ENCODE results near the gene SLX1A.
"Not testable (repeated sequence)": the region's sequence is repeated elsewhere in the genome, so short reads cannot be mapped to it uniquely, and the experiment has no call there.

The SLX1A gene

DNA sequence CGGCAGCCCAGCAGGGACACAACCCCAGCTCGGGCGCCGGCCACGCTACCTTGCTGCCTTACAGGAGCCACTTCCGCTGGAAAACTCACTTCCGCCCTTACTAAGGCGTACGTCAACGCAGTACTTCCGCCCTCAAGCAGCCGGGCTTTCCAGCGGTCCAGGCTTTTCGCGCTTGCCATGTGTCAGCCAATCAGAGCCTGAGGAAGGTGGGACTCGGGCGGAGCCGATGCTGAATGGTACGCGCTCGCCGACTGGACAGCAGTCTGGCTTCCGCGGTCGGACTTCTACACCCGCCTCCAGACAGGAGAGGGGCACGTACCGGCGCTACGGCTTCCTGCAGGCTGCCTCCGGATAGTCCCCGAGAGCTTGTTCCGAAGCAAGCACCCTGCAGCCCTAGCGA is at the start of gene SLX1A, which contains the start of gene BOLA2B:
TSS of gene SLX1A (plus strand) at position 261 of the 400 bp plus-strand sequence. CDS start 210 bp downstream, outside the sequence.
TSS of gene BOLA2B (minus strand) at position 52 of the 400 bp plus-strand sequence. CDS start 71 bp downstream, outside the sequence.
- DNase-seq (ENCODE audit: low read depth in 2 of 3, low spot score in 2 of 3): not testable (repeated sequence)

DNA sequence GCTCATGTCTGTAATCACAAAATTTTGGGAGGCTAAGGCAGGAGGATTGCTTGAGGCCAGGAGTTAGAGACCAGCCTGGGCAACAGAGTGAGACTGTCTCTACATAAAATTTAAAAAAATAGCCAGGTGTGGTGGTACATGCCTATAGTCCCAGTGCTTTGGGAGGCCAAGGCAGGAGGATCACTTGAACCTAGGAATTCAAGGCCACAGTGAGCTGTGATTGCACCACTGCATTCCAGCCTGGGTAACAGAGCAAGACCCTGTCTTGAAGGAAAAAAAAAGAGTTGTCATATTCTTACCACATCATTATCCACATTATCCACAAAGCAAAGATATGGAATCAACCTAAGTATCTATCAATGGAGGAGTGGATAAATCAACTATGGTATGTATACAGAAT is 49.7 kb upstream of the SLX1A start:
- no peak for DNase-seq (ENCODE audit: low read depth in 2 of 3, low spot score in 2 of 3)

DNA sequence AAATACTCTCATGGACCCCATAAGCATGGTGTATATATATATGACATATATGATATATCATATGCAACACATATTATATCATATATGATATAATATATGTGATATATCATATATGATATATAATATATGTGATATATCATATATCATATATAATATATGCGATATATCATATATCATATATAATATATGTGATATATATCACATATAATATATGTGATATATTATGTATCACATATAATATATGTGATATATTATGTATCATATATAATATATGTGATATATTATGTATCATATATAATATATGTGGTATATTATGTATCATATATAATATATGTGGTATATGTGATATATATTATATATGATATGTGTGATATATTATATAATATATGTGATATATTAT is 48.8 kb upstream of the SLX1A start:
- DNase-seq (ENCODE audit: low read depth in 2 of 3, low spot score in 2 of 3): no peak

DNA sequence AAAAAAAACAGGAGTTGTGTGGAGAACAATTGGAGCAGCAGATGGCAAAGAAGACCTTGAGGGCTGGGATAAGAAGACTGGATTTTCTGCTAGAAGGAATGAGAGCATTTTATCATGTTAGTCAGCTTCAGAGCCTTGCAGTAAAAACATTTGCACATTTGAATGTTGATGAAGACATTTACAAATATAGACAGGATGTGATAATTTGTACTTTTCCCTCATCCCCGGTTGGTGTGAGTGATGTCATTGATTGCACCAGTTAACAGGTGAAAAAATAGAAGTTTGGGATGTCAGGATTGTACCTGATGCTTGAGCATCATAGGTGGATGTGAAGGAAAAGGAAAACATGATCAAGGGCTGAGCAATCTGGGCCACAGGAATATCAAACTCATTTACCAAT is 48.0 kb upstream of the SLX1A start:
- DNase-seq (ENCODE audit: low read depth in 2 of 3, low spot score in 2 of 3): no peak

DNA sequence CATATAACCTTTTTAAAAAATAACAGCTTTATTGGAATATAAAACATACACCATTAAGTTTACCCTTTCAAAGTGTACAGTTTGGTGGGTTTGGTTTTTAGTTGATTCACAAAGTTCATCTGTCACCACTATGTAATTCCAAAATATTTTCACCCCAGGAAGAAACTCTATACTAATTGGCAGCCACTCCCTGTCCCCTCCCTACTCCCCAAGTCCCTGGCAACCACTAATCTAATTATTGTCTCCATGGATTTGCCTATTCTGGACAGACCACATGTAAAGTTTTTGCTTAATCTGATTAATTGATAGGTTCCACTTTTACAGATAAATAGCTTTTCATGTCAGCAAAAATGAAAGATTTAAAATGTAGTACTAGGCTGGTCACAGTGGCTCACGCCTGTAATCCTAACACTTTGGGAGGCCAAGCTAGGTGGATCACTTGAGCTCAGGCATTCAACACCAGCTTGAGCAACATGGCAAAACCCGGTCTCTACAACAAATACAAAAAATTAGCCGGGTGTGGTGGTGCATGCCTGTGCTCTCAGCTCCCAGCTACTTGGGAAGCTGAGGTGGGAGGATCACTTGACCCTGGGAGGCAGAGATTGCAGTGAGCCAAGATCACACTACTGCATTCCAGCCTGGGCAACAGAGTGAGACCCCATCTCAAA is 45.7 kb upstream of the SLX1A start:
- DNase-seq (ENCODE audit: low read depth in 2 of 3, low spot score in 2 of 3): no peak

DNA sequence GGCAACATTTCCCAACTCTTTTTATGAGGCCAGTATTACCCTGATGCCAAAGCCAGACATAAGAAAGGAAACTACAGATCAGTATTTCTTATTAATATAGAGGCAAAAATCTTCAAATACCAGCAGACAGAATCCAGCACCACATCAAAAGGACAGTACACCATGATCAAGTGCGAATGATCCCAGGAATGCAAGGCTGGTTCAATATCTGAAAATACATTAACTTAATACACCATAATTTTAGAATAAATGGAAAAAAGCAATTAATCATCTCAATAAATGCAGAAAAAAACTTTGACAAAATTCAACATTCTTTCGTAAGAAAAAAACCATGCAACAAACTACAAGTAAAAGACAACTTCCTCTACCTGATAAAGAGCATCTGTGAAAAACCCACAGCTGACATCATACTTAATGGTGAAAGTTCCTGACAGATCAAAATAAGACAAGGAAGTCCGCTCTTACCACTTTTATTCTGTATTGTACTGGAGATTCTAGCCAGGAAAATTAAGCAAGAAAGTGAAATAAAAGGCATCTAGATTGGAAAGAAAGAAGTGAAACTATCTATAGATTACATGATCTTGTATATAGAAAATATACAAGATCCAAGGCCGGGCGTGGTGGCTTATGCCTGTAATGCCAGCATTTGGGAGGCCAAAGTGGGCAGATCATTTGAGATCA is 44.3 kb upstream of the SLX1A start:
- DNase-seq (ENCODE audit: low read depth in 2 of 3, low spot score in 2 of 3): no peak

DNA sequence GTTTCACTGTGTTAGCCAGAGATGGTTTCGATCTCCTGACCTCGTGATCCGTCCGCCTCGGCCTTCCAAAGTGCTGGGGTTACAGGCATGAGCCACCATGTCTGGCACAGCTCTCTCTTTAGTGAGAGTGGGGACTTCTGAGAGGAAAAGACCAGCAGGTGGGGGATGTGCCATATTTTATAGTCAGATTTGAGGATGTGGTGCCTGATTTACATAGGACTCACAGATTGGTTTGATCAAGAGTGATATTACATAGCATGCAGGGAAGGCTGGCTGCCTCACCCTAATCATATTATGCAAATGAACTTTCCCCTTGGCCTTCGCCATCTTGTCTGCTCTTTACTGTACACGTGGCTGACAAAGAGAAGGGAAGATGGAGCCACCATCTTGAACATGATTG is 42.6 kb upstream of the SLX1A start:
- no peak for DNase-seq (ENCODE audit: low read depth in 2 of 3, low spot score in 2 of 3)

DNA sequence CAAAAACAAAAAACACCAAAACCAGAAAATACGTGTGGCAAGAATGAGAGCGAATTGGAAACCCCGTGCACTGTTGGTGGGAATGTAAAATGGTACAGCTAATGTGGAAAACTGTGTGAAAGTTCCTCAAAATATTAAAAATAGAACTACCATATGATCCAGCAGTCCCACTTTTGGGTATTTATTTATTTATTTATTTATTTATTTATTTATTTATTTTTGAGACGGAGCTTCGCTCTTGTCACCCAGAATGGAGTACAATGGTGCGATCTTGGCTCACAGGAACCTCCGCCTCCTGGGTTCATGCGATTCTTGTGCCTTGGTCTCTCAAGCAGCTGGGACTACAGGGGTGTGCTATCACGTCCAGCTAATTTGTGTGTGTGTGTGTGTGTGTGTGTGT is 41.2 kb upstream of the SLX1A start:
- DNase-seq (ENCODE audit: low read depth in 2 of 3, low spot score in 2 of 3): no peak

DNA sequence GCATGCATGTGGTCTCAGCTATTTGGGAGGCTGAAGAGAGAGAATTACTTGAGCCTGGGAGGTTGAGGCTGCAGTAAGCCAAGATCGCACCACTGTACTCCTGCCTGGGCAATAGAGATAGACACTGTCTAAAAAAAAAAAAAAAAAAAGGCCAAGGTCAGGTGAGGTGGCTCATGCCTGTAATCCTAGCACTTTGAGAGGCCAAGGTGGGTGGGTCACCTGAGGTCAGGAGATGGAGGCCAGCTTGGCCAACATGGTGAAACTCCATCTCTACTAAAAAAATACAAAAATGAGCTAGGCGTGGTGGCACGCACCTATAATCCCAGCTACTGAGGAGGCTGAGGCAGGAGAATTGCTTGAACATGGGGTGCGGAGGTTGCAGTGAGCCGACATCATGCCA is 38.5 kb upstream of the SLX1A start:
- no peak for DNase-seq (ENCODE audit: low read depth in 2 of 3, low spot score in 2 of 3)

DNA sequence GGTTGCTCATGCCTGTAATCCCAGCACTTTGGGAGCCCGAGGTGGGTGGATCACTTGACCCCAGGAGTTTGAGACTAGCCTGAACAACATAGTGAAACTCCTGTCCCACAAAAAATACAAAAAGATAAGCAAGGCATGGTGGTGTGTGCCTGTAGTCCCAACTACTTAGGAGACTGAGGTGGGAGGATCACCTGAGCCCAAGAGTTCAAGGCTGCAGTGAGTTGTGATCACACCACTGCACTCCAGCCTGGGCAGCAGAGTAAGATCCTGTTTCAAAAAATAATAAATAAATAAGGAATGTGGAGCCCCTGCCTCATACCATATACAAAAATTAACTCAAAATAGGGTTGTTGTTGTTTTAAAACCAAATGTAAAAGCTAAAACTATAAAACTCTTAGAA is 36.5 kb upstream of the SLX1A start:
- DNase-seq (ENCODE audit: low read depth in 2 of 3, low spot score in 2 of 3): no peak

DNA sequence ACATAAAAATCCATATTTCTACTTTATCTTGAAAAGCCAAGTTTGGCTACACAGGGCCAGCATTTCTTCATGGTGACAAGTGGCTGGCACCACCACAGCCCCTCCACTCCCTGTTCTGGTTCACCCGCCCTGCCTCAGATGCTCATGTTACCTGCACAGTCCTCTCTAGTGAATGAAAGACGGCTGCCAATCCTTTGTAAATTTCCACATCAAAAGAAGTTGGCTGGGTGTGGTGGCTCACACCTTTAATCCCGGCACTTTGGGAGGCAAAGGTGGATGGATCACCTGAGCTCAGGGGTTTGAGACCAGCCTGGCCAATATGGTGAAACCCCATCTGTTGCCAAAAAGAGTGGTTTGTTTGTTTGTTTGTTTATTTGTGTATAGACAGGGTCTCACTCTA is 30.1 kb upstream of the SLX1A start:
- no peak for DNase-seq (ENCODE audit: low read depth in 2 of 3, low spot score in 2 of 3)

DNA sequence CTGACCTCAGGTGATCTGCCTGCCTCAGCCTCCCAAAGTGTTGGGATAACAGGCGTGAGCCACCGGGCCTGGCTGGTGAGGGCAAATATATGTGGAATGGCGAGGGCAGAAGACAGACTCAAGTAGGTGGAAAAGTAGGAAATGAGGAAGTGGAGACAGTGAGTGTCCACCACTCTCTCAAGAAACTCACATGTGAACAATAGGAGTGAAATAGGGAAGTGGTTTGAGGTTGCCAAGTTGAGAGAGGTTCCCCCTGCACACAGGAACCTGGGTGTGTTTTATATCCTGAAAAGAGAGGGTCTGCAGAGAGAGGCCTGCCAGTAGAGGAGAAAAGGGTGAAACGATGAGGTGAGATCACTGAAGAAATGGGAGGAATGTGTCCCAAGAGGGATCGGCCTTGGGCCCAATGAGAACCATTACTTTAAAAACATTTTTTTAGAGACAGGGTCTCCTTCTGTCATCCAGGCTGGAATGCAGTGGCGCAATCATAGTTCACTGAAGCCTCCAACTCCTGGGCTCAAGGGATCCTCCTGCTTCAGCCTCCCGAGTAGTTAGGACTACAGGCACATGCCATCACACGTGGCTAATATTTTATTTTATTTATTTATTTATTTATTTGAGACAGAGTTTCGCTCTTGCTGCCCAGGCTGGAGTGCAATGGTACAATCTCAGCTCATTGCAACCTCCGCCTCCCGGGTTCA is 27.3 kb upstream of the SLX1A start:
- DNase-seq (ENCODE audit: low read depth in 2 of 3, low spot score in 2 of 3): no peak

DNA sequence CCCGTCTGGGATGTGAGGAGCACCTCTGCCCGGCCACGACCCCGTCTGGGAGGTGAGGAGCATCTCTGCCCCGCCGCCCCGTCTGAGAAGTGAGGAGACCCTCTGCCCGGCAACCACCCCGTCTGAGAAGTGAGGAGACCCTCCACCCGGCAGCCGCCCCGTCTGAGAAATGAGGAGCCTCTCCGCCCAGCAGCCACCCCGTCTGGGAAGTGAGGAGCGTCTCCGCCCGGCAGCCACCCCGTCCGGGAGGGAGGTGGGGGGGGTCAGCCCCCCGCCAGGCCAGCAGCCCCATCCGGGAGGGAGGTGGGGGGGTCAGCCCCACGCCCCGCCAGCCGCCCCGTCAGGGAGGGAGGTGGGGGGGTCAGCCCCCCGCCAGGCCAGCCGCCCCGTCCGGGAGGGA is 24.9 kb upstream of the SLX1A start:
- not testable (repeated sequence) for DNase-seq (ENCODE audit: low read depth in 2 of 3, low spot score in 2 of 3)

DNA sequence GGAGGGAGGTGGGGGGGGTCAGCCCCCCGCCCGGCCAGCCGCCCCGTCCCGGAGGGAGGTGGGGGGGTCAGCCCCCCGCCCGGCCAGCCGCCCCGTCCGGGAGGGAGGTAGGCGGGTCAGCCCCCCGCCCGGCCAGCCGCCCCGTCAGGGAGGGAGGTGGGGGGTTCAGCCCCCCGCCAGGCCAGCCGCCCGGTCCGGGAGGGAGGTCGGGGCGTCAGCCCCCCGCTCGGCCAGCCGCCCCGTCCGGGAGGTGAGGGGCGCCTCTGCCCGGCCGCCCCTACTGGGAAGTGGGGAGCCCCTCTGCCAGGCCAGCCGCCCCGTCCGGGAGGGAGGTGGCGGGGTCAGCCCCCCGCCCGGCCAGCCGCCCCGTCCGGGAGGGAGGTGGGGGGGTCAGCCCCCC is 24.3 kb upstream of the SLX1A start:
- not testable (repeated sequence) for DNase-seq (ENCODE audit: low read depth in 2 of 3, low spot score in 2 of 3)

DNA sequence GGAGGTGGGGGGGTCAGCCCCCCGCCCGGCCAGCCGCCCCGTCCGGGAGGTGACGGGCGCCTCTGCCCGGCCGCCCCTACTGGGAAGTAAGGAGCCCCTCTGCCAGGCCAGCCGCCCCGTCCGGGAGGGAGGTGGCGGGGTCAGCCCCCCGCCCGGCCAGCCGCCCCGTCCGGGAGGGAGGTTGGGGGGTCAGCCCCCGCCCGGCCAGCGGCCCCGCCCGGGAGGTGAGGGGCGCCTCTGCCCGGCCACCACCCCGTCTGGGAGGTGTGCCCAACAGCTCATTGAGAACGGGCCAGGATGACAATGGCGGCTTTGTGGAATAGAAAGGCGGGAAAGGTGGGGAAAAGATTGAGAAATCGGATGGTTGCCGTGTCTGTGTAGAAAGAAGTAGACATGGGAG is 23.5 kb upstream of the SLX1A start:
- DNase-seq (ENCODE audit: low read depth in 2 of 3, low spot score in 2 of 3): not testable (repeated sequence)

DNA sequence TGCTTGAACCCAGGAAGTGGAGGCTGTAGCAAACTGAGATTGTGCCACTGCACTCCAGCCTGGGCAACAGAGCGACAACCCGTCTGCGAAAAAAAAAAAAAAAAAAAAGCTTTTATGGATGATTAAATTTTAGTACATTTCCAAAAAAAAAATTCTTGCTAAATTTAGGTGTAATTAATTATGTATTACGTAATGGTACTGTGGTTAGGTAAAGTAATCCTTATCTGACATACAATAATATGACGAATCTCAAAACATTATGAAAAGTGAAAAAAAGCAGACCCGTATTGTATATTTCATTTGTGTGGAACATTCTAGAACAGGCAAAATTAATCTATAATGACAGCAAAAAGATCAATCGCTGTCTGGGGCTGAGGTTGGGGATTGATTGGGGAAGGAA is 20.6 kb upstream of the SLX1A start:
- DNase-seq (ENCODE audit: low read depth in 2 of 3, low spot score in 2 of 3): no peak

DNA sequence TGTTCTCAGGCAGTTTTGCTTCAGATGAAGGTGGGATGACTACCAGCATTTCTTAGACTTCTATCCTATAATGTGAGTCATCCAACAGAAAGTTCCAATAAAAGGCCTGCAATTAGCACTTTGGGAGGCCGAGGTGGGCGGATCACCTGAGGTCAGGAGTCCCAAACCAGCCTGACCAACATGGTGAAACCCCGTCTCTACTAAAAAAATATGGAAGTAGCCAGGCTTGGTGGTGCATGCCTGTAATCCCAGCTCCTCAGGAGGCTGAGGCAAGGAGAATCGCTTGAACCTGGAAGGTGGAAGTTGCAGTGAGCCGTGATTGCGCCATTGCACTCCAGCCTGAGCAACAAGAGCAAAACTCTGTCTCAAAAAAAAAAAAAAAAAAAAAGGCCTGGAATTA is 16.8 kb upstream of the SLX1A start:
- DNase-seq (ENCODE audit: low read depth in 2 of 3, low spot score in 2 of 3): not testable (repeated sequence)

DNA sequence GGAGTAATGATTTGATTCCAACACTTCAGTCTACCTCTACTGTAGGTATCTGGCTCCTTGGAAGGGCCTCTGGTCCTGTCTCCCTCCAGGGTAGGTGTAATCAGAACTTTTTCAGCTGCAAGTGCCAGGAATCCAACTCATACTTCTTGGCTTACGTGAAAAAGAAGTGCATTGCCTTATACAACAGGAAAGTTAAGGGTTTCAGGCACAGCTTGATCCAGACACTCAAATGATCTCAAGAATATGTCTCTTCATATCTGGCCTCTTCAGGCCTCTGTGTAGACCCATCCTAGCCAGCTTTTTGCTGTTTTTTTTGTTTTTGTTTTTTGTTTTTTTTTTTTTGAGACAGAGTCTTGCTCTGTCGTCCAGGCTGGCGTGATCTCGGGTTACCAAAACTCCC is 14.5 kb upstream of the SLX1A start:
- DNase-seq (ENCODE audit: low read depth in 2 of 3, low spot score in 2 of 3): no peak

DNA sequence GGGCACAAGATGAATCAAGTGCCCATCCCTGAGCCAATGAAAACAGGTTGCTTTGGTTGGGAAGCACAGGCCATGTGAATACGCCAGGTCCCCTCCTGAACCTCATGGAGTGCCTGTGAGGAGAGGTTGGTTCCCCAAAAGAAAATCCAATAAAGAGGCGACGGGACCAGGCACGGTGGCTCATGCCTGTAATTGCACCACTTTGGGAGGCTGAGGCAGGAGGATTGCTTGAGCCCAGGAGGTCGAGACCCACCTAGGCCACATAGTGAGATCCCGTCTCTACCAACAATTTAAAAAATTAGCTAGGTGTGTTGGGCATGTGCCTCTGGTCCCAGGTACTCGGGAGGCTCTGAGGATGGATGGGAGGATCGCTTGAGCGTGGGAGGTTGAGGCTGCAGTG is 13.7 kb upstream of the SLX1A start:
- DNase-seq (ENCODE audit: low read depth in 2 of 3, low spot score in 2 of 3): no peak

DNA sequence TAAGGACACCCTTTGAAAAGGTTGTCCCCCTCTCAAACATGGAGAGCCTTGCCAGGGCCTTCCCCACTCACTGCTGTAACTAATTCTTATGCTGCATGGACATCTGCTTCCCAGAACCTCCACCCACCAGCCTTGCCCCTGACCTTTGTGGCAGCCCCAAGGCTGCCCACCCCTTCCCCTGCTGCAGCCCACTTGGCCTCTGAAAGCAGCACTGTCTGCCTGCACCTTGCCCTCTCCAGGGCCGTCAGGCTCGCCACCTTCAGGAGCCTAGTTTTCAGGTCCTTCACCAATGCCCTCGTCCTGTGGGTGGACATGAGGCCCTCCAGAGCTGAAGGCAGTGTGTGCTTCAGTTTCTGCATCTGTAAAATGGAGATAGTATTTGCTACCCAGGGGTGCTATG is 12.9 kb upstream of the SLX1A start:
- no peak for DNase-seq (ENCODE audit: low read depth in 2 of 3, low spot score in 2 of 3)

DNA sequence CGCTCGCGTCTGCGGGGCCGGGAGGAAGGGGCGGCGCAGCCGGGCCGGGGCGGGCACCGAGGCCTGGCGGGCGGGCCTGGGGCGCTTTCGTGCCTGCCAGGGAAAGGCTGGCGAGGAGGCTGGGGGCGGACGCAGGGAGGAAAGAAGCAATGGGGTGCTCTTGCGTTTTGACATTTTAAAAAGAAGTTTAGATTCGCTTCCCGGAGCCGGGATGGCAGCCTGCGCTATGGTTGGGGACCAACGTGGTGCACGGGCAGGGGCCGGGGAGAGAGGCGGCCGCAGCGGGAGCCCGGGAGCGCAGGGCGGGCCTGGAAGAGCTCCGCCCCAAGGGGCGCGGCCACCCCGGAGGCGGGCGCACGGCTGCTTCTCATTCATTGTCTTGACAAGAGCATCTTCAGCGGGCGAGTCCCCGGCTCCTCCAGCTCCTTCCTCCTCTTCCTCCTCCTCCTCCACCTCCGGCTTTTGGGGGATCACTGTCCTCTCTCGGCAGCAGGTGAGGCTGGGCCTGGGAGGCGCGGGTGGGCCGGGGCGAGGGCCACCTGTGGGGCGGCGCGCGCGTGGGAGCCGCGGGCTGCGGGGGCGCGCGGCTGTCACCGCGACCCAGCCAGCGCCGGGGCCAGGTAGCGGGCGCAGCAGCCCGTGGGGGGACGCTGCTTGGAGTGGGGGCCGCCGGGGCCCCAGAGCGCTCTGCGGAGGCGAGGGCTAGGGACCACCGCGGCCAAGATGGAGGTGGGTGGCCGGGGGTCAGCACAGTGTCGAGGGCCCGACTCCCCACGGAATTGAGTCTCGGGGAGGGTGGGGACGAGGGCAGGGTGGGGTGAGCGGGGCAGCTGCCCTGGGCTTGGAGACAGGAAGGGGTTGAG is 10.2 kb upstream of the SLX1A start, which contains the start of gene CORO1A:
TSS of gene CORO1A (plus strand) at position 370 of the 863 bp plus-strand sequence. CDS start 1,608 bp downstream, outside the sequence.
- peak; percentile 67 to 77 (median 73) for DNase-seq (ENCODE audit: low read depth in 2 of 3, low spot score in 2 of 3)
